HEK293T (cell line): Measurements from ENCODE around the gene SYNE1.

Experiments
- BHLHE40 ChIP-seq: fragments of 450-650 bp; IDR thresholded peaks from 2 replicates; pipeline ENCODE4 v1.6.1; 2016; ENCODE audit warnings: mild to moderate bottlenecking, moderate library complexity, borderline replicate concordance
- CTBP1 ChIP-seq: fragments of 450-650 bp; IDR thresholded peaks from 2 replicates; pipeline ENCODE4 v1.6.1; 2016; ENCODE audit warnings: borderline replicate concordance
- FOXK2 ChIP-seq: fragments of 450-650 bp; IDR thresholded peaks from 2 replicates; pipeline ENCODE4 v1.6.1; 2016; ENCODE audit warnings: mild to moderate bottlenecking
- LEF1 ChIP-seq: fragments of 450-650 bp; IDR thresholded peaks from 2 replicates; pipeline ENCODE4 v1.6.1; 2017; ENCODE audit warnings: mild to moderate bottlenecking, borderline replicate concordance
- TARDBP ChIP-seq: fragments of 450-650 bp; IDR thresholded peaks from 2 replicates; pipeline ENCODE4 v1.6.1; 2016

GRCh38 chr6:152423216-152424103 lies 213.7 kb downstream of the SYNE1 start:
- TF ChIP-seq LEF1 (no peak), BHLHE40 (no peak), FOXK2 (no peak), CTBP1 (no peak), TARDBP (no peak)
